CD4-positive, alpha-beta T cell treated with Interleukin-6 for 4 hours (primary cell): ENCODE results near the gene HNRNPA0.

Experiments used
- DNase-seq: peaks from one replicate; pipeline ENCODE4 v3.0.0-alpha.2; 2020; ENCODE audit warnings: mixed read lengths

Gene HNRNPA0

GRCh38 chr5:137716337-137716736 is 37.8 kb downstream of the HNRNPA0 start:
- no peak for DNase-seq

- DNase-seq, result no peak
Measured at GRCh38 chr5:137715456-137715855, 38.7 kb downstream of the HNRNPA0 start.

- DNase-seq, result no peak
Measured at GRCh38 chr5:137714946-137715345, 39.2 kb downstream of the HNRNPA0 start.

GRCh38 chr5:137714494-137714893 is 39.7 kb downstream of the HNRNPA0 start:
- DNase-seq, result no peak

- DNase-seq, result no peak
Measured at GRCh38 chr5:137712139-137712667, 42.0 kb downstream of the HNRNPA0 start.

GRCh38 chr5:137710086-137710485 is 44.1 kb downstream of the HNRNPA0 start:
- DNase-seq, result no peak

GRCh38 chr5:137708796-137709559 is 45.2 kb downstream of the HNRNPA0 start:
- no peak for DNase-seq

- DNase-seq, result no peak
Measured at GRCh38 chr5:137708062-137708461, 46.1 kb downstream of the HNRNPA0 start.

GRCh38 chr5:137706841-137707240 is 47.3 kb downstream of the HNRNPA0 start:
- no peak for DNase-seq

- no peak for DNase-seq
Measured at GRCh38 chr5:137705106-137705505, 49.1 kb downstream of the HNRNPA0 start.

- DNase-seq, result no peak
Measured at GRCh38 chr5:137703565-137703964, 50.6 kb downstream of the HNRNPA0 start.

- DNase-seq, result no peak
Measured at GRCh38 chr5:137700282-137700680, 53.9 kb downstream of the HNRNPA0 start.

GRCh38 chr5:137699336-137700281 is 54.6 kb downstream of the HNRNPA0 start:
- DNase-seq, result no peak

GRCh38 chr5:137696481-137696880 is 57.7 kb downstream of the HNRNPA0 start:
- peak; percentile 38 for DNase-seq

- DNase-seq, result peak; percentile 50
Measured at GRCh38 chr5:137695651-137696428, 58.3 kb downstream of the HNRNPA0 start.
